NCI-H748 treated with DMSO at 0.1 percent for 48 hours (cell line): ENCODE measurements around the gene RASGRF1.

Experiments used
- DNase-seq: peaks from one replicate; lab custom pipeline; 2025; lab: John Stamatoyannopoulos, UW

Gene RASGRF1

GRCh38 chr15:79094611-79095021 lies 4.0 kb upstream of the RASGRF1 start:
- no peak for DNase-seq

GRCh38 chr15:79093352-79093935 lies 2.9 kb upstream of the RASGRF1 start:
- no peak for DNase-seq

GRCh38 chr15:79092382-79092781 lies 1.8 kb upstream of the RASGRF1 start:
- DNase-seq, result no peak

GRCh38 chr15:79091204-79091867 lies 756 bp upstream of the RASGRF1 start:
- DNase-seq, result no peak

- no peak for DNase-seq
These were observed 592 bp downstream of the RASGRF1 start for GRCh38 chr15:79089890-79090486.

GRCh38 chr15:79089331-79089889 lies 1.2 kb downstream of the RASGRF1 start:
- no peak for DNase-seq

GRCh38 chr15:79088426-79089205 lies 2.0 kb downstream of the RASGRF1 start:
- DNase-seq, result no peak

GRCh38 chr15:79086814-79087213 lies 3.8 kb downstream of the RASGRF1 start:
- no peak for DNase-seq

GRCh38 chr15:79084308-79084968 lies 6.1 kb downstream of the RASGRF1 start:
- no peak for DNase-seq

GRCh38 chr15:79083154-79083553 lies 7.4 kb downstream of the RASGRF1 start:
- DNase-seq, result no peak

- DNase-seq, result no peak
These were observed 8.1 kb downstream of the RASGRF1 start for GRCh38 chr15:79082363-79083070.

- DNase-seq, result no peak
These were observed 11.7 kb downstream of the RASGRF1 start for GRCh38 chr15:79078763-79079410.

- DNase-seq, result no peak
These were observed 12.6 kb downstream of the RASGRF1 start for GRCh38 chr15:79078003-79078402.

- DNase-seq, result no peak
These were observed 13.9 kb downstream of the RASGRF1 start for GRCh38 chr15:79076661-79077060.

- DNase-seq, result no peak
These were observed 15.3 kb downstream of the RASGRF1 start for GRCh38 chr15:79075256-79075655.

GRCh38 chr15:79073336-79073735 lies 17.2 kb downstream of the RASGRF1 start:
- DNase-seq, result no peak

GRCh38 chr15:79071901-79072300 lies 18.7 kb downstream of the RASGRF1 start:
- DNase-seq, result no peak

GRCh38 chr15:79068790-79069189 lies 21.8 kb downstream of the RASGRF1 start:
- DNase-seq, result no peak

GRCh38 chr15:79067969-79068368 lies 22.6 kb downstream of the RASGRF1 start:
- no peak for DNase-seq

GRCh38 chr15:79067072-79067833 lies 23.3 kb downstream of the RASGRF1 start:
- no peak for DNase-seq
